Activated T-cell treated with anti-CD3 and anti-CD28 coated beads, Interleukin-2, amount 50 U/mL, for 48 hours (primary cell): ENCODE measurements around the gene DIP2B.

Source experiments
- DNase-seq, 2 experiments: peaks; one replicate each; pipeline ENCODE4 v3.0.0-alpha.2; 2020

Gene DIP2B

DNA sequence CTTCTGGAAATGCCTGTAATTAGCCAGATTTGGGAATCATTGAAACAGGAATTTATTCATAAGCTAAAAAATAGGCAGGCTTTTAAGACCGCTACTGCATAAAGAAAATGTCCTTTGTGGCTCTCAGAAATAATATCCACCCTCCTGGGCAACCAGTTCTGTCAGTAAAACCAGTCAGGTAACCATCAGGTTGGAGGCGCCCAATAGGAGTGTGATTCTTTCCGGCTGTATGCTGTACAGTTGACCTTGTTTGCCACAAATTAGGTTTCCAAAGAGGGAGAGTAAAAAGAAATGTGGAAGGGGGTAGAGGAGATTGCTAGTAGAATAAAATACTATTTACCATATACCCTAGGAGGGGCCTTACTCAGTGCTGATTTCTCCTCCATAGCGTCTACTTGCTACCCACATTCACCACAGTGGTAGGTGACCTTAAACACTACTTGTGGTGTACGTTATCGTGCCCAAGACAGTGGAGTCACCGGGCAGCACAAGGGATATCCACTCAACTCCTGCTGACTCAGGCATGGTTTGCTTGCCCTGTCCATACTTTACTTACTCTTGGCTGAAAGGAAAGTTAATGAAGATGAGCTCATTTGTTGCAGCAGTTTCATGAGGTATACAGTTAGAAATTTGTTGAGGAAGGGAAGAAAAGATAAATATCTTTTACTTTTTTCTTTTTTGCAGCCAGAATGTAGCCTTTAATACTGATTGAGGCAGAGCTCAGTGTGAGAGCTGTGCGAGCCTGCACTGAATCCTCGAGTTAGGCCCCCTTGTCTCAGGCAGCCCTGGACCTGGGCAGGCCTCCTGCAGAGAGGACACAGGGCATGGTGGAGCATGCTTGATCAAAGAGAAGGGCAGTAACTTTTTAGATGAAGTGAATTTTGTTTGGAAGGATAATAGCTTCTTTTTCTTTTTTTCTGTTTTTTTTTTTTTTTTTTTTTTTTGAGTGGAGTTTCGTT, 76.7 kb downstream of the DIP2B start:
- no peak for DNase-seq

DNA sequence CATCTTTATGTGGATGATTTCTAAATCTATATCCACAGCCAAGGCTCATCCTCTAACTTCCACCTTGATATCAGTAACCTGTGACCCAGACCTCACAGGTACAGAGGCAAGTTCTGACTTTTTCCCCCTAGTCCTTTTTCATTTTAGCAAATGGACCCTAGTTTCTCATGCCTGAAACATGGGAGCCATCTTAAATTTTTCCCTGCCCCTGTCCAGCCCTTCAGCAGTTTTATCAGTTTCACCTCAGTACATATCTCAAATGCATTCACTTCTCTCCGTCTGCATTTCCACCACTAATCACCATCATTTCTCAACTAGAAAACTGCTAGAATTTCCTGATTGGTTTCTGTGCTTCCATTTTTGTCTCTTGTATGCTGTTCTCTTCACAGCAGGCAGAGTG, 79.3 kb downstream of the DIP2B start:
- DNase-seq, result no peak

DNA sequence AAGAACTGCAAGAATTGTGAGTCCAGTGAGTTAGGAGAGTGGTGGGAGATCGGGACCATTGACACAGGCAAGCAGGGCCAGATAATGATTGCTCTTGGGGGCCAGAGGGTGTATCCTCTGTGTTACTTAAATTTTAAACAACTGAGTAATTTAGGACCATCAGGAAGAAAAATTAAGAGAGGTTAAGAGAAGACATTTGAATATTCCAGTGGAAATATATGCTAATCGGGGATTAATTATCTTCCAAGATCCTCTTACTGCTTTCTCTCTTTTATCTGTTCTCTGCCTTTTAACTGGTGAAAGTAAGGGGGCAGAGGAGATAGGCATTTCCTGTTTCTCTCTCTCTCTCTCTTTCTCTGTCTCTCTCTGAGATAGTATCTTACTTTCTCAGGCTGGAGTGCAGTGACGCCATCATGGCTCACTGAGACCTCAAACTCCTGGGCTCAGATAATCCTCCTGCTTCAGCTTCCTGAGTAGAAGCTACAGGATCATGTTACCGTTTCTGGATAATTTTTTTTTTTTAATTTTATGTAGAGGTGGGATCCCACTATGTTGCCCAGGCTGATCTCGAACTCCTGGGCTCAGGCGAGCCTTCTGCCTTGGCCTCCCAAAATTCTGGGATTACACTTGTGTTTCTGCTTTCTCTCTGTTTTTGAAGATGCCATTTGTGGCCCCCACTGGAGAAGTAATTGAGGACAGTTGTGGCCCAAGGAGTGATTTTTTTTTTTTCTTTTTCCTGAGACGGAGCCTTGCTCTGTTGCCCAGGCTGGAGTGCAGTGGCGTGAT, 85.1 kb downstream of the DIP2B start:
- DNase-seq, result peak; percentile 41 to 49

DNA sequence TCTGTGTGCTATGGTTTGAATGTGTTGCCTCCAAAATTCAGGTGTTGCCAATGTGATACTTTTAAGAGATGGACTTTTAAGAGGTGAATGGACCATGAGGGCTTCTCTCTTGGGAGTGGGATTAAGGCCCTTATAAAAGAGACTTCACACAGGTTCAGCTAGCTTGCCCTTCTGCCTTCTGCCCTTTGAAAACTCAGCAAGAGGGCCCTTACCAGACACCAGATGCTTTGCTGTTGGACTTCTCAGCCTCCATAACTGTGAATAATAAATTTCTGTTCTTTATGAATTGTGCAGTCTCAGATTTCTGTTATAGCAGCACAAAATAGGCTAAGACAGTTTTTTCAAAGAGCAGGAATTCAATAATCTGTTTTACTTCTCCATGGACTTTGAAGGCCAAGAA, 86.1 kb downstream of the DIP2B start:
- DNase-seq, result no peak

DNA sequence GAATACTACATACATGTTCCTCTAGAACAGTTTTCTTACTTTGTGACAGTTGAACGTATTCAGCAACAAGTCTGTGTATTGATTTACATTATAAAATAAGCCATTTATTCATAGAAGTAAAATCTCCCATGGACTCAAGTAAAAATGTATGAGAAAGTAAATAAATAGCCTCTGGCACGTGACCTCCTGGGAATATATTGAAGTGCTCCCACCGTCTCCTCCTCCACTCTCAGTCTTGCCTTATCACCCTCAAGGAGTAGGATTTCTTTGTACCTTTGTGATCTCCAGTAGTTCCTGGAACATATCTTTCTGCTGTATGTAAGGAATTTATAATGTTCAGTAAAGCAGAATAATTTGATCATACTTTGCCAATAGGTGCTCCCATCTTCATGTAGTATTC, 90.9 kb downstream of the DIP2B start:
- no peak for DNase-seq

DNA sequence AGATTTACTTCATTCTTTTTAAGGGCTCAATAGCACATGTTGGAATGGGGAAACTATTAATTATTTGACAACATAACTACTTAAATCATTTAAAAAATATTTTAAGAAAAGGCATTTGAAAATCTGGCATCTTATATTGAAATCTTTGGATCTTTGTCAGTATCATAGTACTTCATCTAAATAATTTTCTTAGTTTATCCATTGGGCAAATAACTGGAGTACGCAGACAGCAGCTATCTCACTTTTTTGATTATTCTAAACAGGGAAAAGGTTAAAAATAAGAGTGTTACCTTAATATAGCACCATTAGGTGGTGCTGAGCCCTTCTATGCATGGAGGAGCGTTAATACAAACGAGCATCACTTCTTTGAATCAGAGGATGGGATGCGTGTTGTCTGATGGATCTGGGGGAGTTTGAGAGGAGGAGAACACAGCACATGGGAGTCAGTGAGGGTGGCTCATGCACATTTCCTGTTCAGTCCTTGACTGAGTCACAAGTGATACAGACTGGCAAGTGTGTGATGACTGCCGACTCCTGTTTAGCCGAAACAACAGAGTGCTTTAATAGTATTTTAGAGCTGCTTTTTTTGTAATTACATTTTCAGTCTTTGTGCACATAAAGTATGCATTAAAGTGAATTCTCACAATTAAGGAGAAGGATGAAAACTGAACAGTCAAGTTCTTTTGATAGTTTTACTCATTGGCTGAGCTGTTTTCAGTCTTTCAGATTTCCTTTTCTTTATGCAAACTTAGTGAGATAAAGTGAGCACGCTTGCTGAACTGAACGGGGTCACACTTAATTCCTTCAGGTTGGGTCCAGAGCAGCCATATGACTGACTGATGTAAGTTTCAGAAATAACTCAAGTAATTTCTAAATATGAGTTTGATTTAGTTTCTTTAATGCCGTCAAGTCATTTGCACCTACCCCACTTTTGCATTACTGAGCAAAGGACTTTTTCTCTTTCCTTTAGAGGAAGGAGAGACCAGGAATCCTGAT, 92.7 kb downstream of the DIP2B start:
- DNase-seq, result peak; percentile 53 to 59

DNA sequence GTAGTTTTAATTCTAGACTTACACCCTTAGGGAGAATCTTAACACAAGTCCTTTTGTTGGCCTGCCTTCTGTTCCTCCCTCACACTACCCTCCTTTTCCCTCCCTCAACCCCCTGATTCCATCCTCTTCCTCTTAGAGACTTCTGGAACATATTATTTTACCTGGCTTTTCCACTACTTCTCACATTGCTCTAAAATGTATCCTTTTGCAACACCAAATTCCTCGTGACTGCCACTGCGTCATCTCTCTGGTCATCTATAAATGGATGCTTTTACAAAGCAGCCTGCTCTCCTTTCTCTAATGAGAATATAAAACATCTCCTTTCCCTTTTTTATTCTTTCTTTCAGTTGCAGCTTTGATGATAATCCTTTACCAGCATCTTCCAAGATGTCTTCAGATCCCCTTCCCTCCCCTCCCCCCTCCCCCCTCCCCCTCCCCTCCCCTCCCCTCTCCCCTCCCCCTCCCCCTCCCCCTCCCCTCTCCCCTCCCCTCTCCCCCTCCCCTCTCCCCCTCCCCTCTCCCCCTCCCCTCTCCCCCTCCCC, 93.6 kb downstream of the DIP2B start:
- DNase-seq, result no peak

DNA sequence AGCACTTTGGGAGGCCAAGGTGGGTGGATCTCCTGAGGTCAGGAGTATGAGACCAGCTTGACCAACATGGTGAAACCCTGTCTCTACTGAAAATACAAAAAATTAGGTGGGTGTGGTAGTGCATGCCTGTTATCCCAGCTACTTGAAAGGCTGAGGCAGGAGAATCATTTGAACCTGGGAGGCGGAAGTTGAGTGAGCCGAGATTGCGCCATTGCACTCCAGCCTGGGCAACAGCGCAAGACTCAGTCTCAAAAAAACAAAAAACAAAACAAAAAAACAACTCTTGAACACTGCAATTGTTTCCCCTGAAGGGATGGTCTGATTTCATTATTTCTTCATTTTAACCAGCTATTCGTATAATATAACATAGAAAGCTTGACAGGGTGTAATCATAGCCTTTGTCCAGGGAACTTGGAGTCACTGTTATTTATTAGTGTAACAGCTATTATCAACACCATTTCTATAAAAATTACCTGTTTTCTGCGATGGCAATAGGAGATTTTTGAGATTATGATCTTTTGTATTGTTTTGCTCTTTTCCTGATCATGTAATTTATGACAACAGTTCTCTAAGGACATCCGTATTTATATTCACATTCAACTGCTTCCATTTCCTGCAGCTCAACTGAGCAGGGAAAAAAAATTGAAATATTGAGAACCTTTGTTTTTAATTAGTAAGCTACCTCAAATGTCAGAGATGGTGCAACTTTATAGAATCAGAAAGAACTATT, 94.7 kb downstream of the DIP2B start:
- no peak for DNase-seq

DNA sequence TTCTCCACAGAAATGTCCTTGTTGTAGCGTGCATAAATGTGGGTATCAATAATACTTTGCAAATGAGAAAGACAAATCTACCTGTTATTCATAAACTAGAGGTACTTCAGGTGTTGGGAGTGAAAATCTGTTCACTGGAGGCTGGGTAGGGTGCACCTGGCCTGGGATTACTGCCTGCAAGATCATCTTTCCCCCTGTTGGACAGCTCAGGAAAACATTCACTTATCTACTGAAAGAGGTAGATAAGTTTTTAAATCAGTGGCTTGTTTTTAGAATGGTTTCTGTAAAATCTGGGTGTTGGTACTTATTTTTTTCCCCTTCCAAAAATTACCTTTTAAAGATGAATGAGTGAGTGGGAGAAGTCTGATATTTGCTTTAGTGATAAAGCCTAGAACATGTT, 95.6 kb downstream of the DIP2B start:
- no peak for DNase-seq

DNA sequence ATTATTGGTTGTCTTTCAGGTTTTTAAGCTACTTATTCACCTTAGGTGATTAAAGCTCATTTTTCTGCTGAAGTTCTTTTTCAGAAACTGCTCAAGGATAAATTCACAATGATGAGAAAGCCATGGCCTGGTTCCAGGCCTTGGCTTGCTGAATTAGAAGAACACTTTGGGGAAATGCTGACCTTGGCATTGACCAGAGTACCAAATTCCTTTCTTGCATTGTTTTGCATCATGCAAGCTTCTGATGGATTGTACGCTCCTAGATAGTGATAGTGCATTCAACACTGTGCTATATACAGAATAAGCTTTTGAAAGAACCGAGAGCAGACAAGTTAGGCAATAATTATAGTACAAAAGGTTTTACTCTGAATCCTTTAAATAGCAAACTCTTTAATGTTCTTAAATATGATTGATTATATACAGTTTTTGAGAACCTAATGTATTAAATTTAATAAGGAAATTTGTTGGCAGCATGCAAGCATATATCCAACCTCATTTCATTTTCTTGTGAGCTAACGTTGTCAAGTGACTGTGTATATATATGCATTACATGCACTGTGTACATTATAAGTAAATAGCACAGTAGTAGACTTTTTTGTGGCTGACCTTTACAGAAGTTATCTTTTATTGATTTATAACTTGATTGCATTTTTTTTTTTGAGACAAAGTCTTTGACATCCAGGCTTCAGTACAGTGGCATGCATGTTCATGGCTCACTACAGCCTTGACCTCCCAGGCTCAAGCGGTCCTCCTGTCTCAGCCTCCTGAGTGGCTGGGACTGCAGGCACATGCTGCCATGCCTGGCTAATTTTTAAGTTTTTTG, 99.2 kb downstream of the DIP2B start:
- DNase-seq, result no peak

DNA sequence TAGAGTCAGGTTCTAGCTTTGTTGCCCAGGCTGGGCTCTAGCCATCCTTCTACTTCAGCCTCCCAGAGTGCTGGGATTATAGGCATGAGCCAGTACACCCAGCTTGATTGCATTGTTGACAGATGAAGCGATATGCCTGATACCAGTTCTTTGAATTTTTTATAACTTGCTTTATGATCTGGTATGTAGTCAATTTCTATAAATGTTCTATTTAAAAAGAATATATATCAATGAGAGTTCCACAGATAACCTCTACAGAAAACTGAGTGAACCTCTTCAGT, 99.8 kb downstream of the DIP2B start:
- DNase-seq, result no peak

DNA sequence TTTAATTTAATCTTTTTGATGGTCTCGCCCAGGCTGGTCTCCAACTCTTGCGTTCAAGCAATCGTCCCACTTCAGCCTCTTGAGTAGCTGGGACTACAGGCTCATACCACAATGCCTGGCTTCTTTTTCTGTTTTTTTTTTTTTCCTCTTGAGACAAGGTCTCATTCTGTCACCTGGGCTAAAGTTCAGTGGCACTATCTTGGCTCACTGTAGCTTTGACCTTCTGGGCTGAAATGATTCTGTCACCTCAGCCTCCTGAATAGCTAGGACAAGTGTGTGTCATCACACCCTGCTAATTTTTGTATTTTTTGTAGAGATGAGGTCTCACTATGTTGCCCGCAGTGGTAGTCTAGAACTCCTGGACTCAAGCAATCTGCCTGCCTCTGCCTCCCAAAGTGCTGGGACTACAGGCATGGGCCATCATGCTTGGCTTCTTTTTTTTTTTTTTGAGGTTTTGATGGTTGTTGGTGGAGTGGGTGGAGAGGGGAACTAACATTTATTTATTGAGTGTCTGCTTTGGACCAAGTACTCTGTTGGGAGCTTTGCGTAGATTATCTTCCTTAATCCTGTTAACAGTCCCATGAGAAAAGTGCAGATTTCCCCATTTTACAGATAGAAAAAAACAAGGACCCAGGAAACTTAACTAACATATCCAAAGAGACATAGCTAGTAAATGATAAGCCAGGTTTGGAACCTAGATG, 102.0 kb downstream of the DIP2B start:
- DNase-seq, result no peak

DNA sequence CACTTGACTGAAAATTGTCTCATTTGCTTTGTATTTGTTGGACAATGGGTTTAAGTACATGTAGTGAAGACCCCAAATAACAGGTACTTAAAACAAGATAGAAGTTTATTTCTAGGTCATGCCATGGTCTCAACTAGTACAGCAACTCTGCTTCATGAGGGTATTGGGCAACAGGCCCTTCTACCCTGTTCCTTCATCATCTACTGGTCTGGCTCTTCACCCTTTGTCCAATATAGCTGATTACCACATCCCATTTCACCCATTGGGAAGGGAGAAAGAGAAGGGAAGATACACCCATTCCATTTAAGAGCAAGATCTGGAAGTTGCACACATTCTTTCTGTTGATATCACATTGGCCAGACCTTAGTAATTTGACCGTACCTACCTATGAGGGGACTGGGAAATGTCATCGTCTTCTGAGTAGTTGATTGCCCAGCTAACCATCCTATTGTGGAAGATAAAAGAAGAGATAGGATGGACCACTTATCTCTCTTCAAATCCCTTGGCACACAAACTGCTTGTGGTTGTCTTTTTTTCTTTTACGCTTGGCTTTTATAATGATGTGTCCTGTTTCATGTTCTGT, 104.6 kb downstream of the DIP2B start:
- DNase-seq, result no peak

DNA sequence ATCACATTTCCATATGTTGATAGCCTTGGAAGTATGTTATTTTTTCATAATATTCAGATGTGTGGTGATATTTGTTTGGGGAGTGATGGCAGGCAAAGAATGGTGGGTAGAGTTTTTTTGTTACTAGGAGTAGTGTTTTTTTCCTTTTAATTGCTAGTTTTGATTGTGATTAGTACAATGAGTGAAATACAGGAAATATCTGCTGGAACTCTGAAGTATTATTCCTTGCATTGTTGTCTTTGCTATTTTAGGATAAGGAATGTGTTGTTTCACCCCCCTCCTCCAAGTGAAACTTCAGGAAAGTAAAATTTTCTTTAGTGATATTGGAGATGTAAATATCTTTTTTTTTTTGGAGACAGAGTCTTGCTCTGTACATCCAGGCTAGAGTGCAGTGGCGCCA, 105.4 kb downstream of the DIP2B start:
- DNase-seq, result no peak

DNA sequence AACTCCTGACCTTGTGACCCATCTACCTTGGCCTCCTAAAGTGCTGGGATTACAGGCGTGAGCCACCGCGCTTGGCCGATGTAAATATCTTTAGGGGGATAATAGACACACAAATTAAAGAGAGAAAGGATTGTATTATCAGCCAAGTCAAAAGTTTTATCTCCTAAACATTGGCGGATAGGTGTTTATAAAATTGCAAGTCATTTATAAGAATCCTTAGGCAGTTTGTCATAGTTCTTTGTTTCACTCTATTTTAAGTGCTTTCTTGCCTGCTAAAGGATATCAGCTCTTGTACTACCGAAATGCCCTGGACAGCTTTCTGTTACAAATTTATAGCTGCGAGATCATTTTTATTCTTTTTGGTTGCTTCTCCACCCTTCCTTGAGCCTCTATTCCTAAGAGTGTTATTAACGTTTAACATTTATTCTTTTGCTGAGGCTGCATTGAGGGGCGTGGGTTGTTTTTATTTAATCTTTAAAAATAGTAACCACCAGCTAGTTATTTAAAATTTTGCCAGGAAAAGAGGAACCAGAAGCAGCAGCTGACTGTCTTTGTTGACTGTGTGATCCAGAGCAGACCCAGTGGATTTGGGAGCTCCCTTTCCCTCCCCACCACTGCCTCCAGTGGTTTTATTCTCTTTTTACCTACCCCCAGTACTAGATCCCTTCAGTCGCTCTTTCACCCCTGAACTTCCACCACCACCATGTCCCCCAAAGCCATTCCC, 106.4 kb downstream of the DIP2B start:
- no peak for DNase-seq

DNA sequence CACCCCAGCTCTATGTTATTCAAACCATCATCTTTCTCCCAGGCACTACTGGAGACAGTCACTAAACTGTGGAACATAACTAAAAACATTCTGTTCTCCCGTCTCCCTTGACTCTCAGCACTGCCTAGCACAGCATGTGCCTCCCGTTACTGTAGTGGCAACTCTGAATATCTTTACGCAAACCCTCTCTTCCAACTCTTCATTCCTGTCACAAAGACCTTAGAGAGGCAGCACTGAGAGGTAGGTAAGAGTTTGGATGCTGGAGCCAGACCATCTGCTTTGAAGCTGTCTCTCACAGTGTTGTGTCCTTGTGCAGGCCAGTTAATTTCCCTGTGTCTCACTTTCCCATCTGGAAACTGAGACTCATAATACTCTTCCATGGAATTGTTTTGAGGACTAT, 108.1 kb downstream of the DIP2B start:
- DNase-seq, result no peak

DNA sequence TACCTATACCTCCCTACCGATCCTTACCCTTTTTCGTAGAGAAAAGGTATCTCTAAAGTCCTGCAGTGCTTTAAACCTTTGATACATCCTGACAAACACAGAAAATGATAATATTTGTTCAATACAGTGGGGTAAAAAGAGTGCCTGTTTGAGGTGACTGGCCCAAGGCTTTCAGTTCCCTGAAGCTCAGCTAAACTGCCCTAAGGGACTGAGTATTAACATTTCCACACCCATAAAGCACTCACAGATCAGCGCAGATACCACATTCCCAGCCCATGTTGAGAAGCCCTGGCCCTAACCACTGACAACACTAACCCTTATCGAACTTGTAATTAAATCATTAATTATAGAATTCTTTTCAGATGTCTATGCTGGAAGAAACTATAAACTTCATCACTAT, 108.7 kb downstream of the DIP2B start:
- DNase-seq, result no peak

DNA sequence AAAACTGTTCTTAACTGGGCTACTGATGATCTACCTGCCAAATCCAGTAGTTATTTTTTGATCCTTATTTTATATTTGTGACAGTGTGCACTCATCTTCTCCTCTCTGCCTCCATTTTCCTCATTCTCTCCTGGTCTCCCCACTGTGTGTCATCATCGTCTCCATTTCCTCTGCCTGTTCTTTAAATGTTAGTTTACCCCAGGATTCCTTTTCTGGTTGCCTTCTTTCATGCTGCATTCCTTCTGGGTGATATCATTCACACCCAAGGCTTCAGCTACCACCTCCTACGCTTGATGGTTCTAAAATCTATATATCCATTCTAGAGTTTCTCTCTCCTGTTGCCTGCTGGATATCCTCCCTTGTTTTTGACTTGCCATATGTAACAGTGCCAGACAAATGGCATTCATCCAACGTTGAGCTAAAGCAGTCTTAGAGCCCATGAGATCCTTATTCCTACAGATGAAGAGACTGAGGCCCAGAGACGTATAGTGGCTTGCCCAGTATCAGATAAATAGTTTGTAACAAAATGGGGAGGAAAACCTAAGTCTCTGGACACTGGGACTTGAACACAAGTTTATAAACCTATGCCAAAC, 109.5 kb downstream of the DIP2B start:
- no peak for DNase-seq
